ENCODE measurements around the gene CARD9. TPM values are rescaled to one million over a fixed set of nuclear protein-coding genes. Genes with fewer than 3 reads are reported as not detected.

CARD9 gene
- total and polyA plus RNA-seq, 2 of the 4 experiments (the other 2 are of a cell fraction) = 0.36 to 1.9 TPM

GRCh38 chr9:136403915-136404800 lies 30.7 kb upstream of the CARD9 start:
- no peak overlapping the region for H3K56ac ChIP-seq (ENCODE audit: extremely low read depth, insufficient read depth, low read length)
- no peak overlapping the region for H2BK15ac ChIP-seq (ENCODE audit: low read depth, low read length)
- H3K9ac ChIP-seq (ENCODE audit: low read depth, low read length) = no peak overlapping the region
- no peaks in the 10 kb centered on the region for H3K27me3 ChIP-seq (ENCODE audit: control insufficient read depth, insufficient read depth, low read length)
- intact Hi-C loops (cut with micrococcal nuclease) = loop anchor here (5.0 kb wide), 1 partner anchor 77 kb away; the partner anchor contains the start of gene GPSM1
- H3K27ac ChIP-seq (ENCODE audit: insufficient read depth, low read length) = no peak overlapping the region
- dilution Hi-C loops (cut with HindIII; ENCODE audit: low sequenced_read_pairs, unreplicated experiment) = no loop called here
- no peak overlapping the region for H3K4ac ChIP-seq (ENCODE audit: low read depth, low read length)
- in situ Hi-C loops (cut with MboI; ENCODE audit: low sequenced_read_pairs) = loop anchor here (5.0 kb wide), 1 partner anchor 82 kb away; no protein-coding TSS in a partner anchor
- 96% methylated on average over 13 of the region's 32 CpGs; no CpG with 5 or more reads in 1 of the 2 experiments for WGBS, 2 experiments (ENCODE audit: extremely low coverage in 2 of 2, insufficient read length in 1 of 2)
- H3K9me1 ChIP-seq (ENCODE audit: insufficient read depth, low read length) = 0 out of 2 replicates have a peak, but pooled peaks cover 5% of the 10 kb centered on the region
- no peak overlapping the region for H3K23ac ChIP-seq (ENCODE audit: low read depth, low read length)
- H2AK5ac ChIP-seq (ENCODE audit: low read depth, low read length) = no peak overlapping the region
- POLR2A ChIA-PET (ENCODE audit: unreplicated experiment) = no interaction called here
- H3K79me1 ChIP-seq (ENCODE audit: low read depth in 1 of 2, low read length in 2 of 2) = peaks cover 9 to 25% of the 10 kb centered on the region in 2 experiments
- no peak overlapping the region for H3K14ac ChIP-seq (replicated peaks; ENCODE audit: low read depth, low read length)
- TF ChIP-seq MXI1 (IDR thresholded peaks at IDR 0.05; ENCODE audit: borderline replicate concordance, low read depth, low read length) (no peak), RFX5 (IDR thresholded peaks at IDR 0.05; ENCODE audit: low read depth, low read length) (no peak), FOS (IDR thresholded peaks at IDR 0.05; ENCODE audit: low read depth, low read length) (no peak), CEBPB (IDR thresholded peaks at IDR 0.05; ENCODE audit: low read depth, low read length) (no peak), RCOR1 (IDR thresholded peaks at IDR 0.05; ENCODE audit: insufficient replicate concordance, low read length) (no peak), NFE2L2 (IDR thresholded peaks at IDR 0.05; ENCODE audit: low read depth, low read length) (no peak), RAD21 (IDR thresholded peaks at IDR 0.05; ENCODE audit: low read length) (no peak), USF2 (IDR thresholded peaks at IDR 0.05; ENCODE audit: low read depth, low read length) (no peak), POLR2A (IDR thresholded peaks at IDR 0.05; ENCODE audit: low read depth, low read length) (no peak), MAZ (IDR thresholded peaks at IDR 0.05; ENCODE audit: borderline replicate concordance, low read depth, low read length) (no peak), CHD1 (IDR thresholded peaks at IDR 0.05; ENCODE audit: low read depth, low read length) (no peak)
- H4K5ac ChIP-seq (ENCODE audit: low read depth, low read length) = no peak overlapping the region
- H3K4me2 ChIP-seq (ENCODE audit: low read depth, low read length) = no peak overlapping the region
- H2BK120ac ChIP-seq (ENCODE audit: low read depth, low read length) = no peak overlapping the region
- no peak overlapping the region for H2BK5ac ChIP-seq (ENCODE audit: low read depth, low read length, poor library complexity, severe bottlenecking)
- no peak overlapping the region for H3K4me3 ChIP-seq (ENCODE audit: insufficient read depth, low read depth, low read length)
- DNase-seq (no peak), ATAC-seq (ENCODE audit: low read depth) (no peak)
- H3K9me3 ChIP-seq (ENCODE audit: control insufficient read depth, insufficient read depth, low read length) = no peaks in the 10 kb centered on the region
- no peak overlapping the region for H4K8ac ChIP-seq (ENCODE audit: low read depth in 2 of 2, low read length in 2 of 2)
- no peak overlapping the region for H2AFZ ChIP-seq (replicated peaks; ENCODE audit: low read length, poor library complexity)
- no peak overlapping the region for H2AK9ac ChIP-seq (replicated peaks; ENCODE audit: low read depth, low read length, poor library complexity)
- no peak overlapping the region for H3K18ac ChIP-seq (ENCODE audit: low read depth, low read length)
- no peak overlapping the region for H2BK20ac ChIP-seq (ENCODE audit: low read depth, low read length)
- H4K20me1 ChIP-seq (ENCODE audit: insufficient read depth, low read length) = peaks cover 10% of the 10 kb centered on the region; the same call in 1 of the 2 replicates
- peaks cover 40% of the 10 kb centered on the region for H3K36me3 ChIP-seq (ENCODE audit: control insufficient read depth, insufficient read depth, low read length)
- no peak overlapping the region for H4K91ac ChIP-seq (ENCODE audit: insufficient read depth, low read depth, low read length)
- CTCF ChIA-PET = no interaction called here
- BruUV-seq (replicated peaks) = no TSS peak
- peaks cover 3% of the 10 kb centered on the region for H3K4me1 ChIP-seq (ENCODE audit: control insufficient read depth, insufficient read depth, low read length)

Measured in IMR-90 (cell line).